Measurements from ENCODE around the gene TEX264.

Gene TEX264

GRCh38 chr3:51747840-51748239, 76.8 kb downstream of the TEX264 start:
- TF ChIP-seq, protein P1, sequence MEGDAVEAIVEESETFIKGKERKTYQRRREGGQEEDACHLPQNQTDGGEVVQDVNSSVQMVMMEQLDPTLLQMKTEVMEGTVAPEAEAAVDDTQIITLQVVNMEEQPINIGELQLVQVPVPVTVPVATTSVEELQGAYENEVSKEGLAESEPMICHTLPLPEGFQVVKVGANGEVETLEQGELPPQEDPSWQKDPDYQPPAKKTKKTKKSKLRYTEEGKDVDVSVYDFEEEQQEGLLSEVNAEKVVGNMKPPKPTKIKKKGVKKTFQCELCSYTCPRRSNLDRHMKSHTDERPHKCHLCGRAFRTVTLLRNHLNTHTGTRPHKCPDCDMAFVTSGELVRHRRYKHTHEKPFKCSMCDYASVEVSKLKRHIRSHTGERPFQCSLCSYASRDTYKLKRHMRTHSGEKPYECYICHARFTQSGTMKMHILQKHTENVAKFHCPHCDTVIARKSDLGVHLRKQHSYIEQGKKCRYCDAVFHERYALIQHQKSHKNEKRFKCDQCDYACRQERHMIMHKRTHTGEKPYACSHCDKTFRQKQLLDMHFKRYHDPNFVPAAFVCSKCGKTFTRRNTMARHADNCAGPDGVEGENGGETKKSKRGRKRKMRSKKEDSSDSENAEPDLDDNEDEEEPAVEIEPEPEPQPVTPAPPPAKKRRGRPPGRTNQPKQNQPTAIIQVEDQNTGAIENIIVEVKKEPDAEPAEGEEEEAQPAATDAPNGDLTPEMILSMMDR (IDR thresholded peaks at IDR 0.05; ENCODE audit: low read depth, low read length): no peak
- DNase-seq (ENCODE audit: low read depth in 2 of 2): no peak
- no peak overlapping the region for H3K4me3 ChIP-seq (replicated peaks in 1 of 2; ENCODE audit: low read depth in 2 of 2, low read length in 2 of 2)

DNA sequence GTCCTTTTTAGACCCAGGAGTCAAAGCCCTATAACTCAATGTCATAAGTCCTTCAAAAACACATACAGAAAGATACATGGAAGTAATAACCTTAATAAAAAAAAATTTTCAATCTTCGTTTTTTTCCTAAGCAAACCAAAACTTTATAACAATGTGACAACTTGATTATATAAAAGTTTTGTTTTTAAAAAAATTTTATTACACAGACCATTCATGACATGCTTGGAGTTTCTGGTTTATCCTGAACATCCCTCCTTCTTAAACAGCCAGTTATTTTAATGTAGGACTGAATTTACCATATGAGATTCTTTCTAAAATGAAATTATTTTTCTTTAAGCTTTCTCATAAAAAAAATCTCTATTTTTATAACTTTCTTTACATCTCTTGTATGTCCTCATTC, 77.3 kb downstream of the TEX264 start:
- no peak overlapping the region for H3K4me3 ChIP-seq (replicated peaks in 1 of 2; ENCODE audit: low read depth in 2 of 2, low read length in 2 of 2)
- TF ChIP-seq, protein P1 (IDR thresholded peaks at IDR 0.05; ENCODE audit: low read depth, low read length): no peak
- no peak for DNase-seq (ENCODE audit: low read depth in 2 of 2)

DNA sequence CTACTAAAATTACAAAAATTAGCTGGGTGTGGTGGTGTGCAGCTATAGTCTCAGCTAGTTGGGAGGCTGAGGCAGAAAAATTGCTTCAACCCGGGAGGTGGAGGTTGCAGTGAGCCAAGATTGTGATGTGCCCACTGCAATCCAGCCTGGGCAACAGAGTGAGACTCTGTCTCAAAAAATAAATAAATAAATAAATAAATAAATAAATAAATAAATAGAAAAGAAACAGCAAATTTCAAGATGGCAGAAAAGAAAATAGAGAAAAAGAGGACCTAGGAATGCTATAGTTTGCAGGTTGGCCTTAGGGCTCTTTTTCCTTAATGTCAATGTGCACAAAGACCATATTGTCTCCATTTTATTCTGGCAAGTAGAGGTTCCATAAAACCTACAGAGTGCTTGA, 79.8 kb downstream of the TEX264 start:
- DNase-seq (ENCODE audit: low read depth in 2 of 2): no peak
- TF ChIP-seq, protein P1 (IDR thresholded peaks at IDR 0.05; ENCODE audit: low read depth, low read length): no peak
- H3K4me3 ChIP-seq (replicated peaks in 1 of 2; ENCODE audit: low read depth in 2 of 2, low read length in 2 of 2): no peak overlapping the region

DNA sequence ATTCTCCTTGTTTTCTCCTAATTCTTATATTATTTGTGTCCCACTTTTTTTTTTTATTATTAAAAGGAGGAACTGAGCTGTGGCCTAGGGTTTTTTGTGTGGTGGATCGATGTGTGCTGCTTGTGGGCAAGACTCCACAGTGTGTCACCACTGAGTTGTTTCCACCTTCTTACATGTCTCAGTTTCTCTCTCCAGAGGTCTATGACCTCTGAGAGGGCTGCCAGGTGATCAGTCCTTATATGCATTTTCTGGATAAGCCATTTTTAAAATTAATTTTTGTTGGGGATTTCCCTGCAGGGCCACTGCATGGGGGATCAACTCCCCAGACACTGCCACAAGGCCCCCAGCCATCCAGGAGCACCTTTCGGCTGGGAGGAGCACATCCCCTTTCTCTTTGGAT, 80.2 kb downstream of the TEX264 start:
- DNase-seq (ENCODE audit: low read depth in 2 of 2): no peak
- TF ChIP-seq, protein P1 (IDR thresholded peaks at IDR 0.05; ENCODE audit: low read depth, low read length): no peak
- H3K4me3 ChIP-seq (replicated peaks in 1 of 2; ENCODE audit: low read depth in 2 of 2, low read length in 2 of 2): no peak overlapping the region

Measured in cardiac fibroblast (primary cell).